GM18505 (cell line): Measurements from ENCODE around the gene PACRG.
A peak's percentile ranks its signal among the peaks of the same experiment; 100 is the strongest.

ENCODE experiments used
- ATAC-seq: cut with Tn5 transposase; IDR thresholded peaks from one replicate; pipeline ENCODE4 v1.9.1; 2021; ENCODE audit not compliant: unreplicated experiment
- POLR2A ChIP-seq: IDR thresholded peaks from 4 replicates; pipeline ENCODE4 v1.6.1; 2011; ENCODE audit warnings: borderline replicate concordance; ENCODE audit not compliant: insufficient read depth, insufficient read length; ENCODE audit errors: extremely low read depth

PACRG gene

GRCh38 chr6:163169521-163169920, 441.7 kb downstream of the PACRG start:
- ATAC-seq: no peak
- TF ChIP-seq POLR2A: no peak

- ATAC-seq: peak; percentile 82
- TF ChIP-seq POLR2A: no peak
Observed at GRCh38 chr6:163170294-163170883, 442.6 kb downstream of the PACRG start.

GRCh38 chr6:163173741-163174140, 446.0 kb downstream of the PACRG start:
- no peak for TF ChIP-seq POLR2A
- ATAC-seq: no peak

GRCh38 chr6:163175301-163175700, 447.5 kb downstream of the PACRG start:
- no peak for ATAC-seq
- no peak for TF ChIP-seq POLR2A

- TF ChIP-seq POLR2A: no peak
- ATAC-seq: no peak
Observed at GRCh38 chr6:163176097-163176496, 448.3 kb downstream of the PACRG start.

- no peak for ATAC-seq
- no peak for TF ChIP-seq POLR2A
Observed at GRCh38 chr6:163177007-163177406, 449.2 kb downstream of the PACRG start.

- no peak for TF ChIP-seq POLR2A
- ATAC-seq: no peak
Observed at GRCh38 chr6:163177892-163178420, 450.2 kb downstream of the PACRG start.

- ATAC-seq: no peak
- no peak for TF ChIP-seq POLR2A
Observed at GRCh38 chr6:163179061-163179460, 451.3 kb downstream of the PACRG start.

GRCh38 chr6:163179721-163180120, 451.9 kb downstream of the PACRG start:
- no peak for ATAC-seq
- TF ChIP-seq POLR2A: no peak

GRCh38 chr6:163180874-163181541, 453.2 kb downstream of the PACRG start:
- ATAC-seq: peak; percentile 50
- TF ChIP-seq POLR2A: no peak

- no peak for ATAC-seq
- no peak for TF ChIP-seq POLR2A
Observed at GRCh38 chr6:163181666-163182180, 453.9 kb downstream of the PACRG start.

- TF ChIP-seq POLR2A: no peak
Observed at GRCh38 chr6:163182696-163183095, 454.9 kb downstream of the PACRG start.

GRCh38 chr6:163183806-163184205, 456.0 kb downstream of the PACRG start:
- no peak for TF ChIP-seq POLR2A
- no peak for ATAC-seq

More at GRCh38 chr6:163182696-163183095, 454.9 kb downstream of the PACRG start:
- no peak for ATAC-seq

- no peak for TF ChIP-seq POLR2A
- no peak for ATAC-seq
Observed at GRCh38 chr6:163185744-163186143, 458.0 kb downstream of the PACRG start.

- no peak for TF ChIP-seq POLR2A
- ATAC-seq: no peak
Observed at GRCh38 chr6:163186527-163186926, 458.8 kb downstream of the PACRG start.

GRCh38 chr6:163187201-163187600, 459.4 kb downstream of the PACRG start:
- no peak for TF ChIP-seq POLR2A
- ATAC-seq: no peak
